Pancreas (tissue), 10 donors: ENCODE measurements around the gene JUN. TPM values are rescaled to one million over a fixed set of nuclear protein-coding genes. Genes with fewer than 3 reads are reported as not detected.
A peak's percentile ranks its signal among the peaks of the same experiment; 100 is the strongest.

ENCODE experiments used
- ATAC-seq, 4 donors: fragments of 200-7000 bp; cut with Tn5 transposase; one replicate each; pipeline versions ENCODE4 v1.8.0 to v1.9.1; 2020; ENCODE audit warnings: mild to moderate bottlenecking in 4 of 4, moderate library complexity in 4 of 4
- DNase-seq, 6 donors: peaks; one replicate each; pipeline ENCODE4 v3.0.0-alpha.2; 2020
- FAIRE-seq: peaks from 2 replicates; lab custom pipeline; 2012; peaks lifted over from hg19 to GRCh38; lab: Jason Lieb, UNC
- H3K27ac ChIP-seq, 4 donors: fragments of 200-600 bp; sonication (generic); 1 replicate in 3 of 4; 2 replicates in 1 of 4; pipeline versions ENCODE4 v1.5.0 to v1.8.0; 2020
- H3K27me3 ChIP-seq, 4 donors: fragments of 200-600 bp; one replicate each; pipeline ENCODE4 v1.8.0; 2021
- H3K36me3 ChIP-seq, 3 donors: fragments of 200-600 bp; sonication (generic) in 1 of 3; one replicate each; pipeline versions ENCODE4 v1.5.0 to v1.8.0; 2020 to 2021
- H3K4me1 ChIP-seq, 3 donors: fragments of 200-600 bp; one replicate each; pipeline ENCODE4 v1.8.0; 2021
- H3K4me3 ChIP-seq, 4 donors: fragments of 200-600 bp; sonication (generic) in 2 of 4; one replicate each; pipeline versions ENCODE4 v1.5.0 to v1.8.0; 2020 to 2021
- H3K9me3 ChIP-seq, 4 donors: fragments of 200-600 bp; one replicate each; pipeline ENCODE4 v1.8.0; 2021
- CTCF ChIP-seq, 4 donors: fragments of 200-600 bp; sonication (generic) in 3 of 4; IDR thresholded peaks; one replicate each; pipeline versions ENCODE4 v1.5.0 to v1.8.0; 2021; ENCODE audit warnings: antibody characterized with exemption in 4 of 4
- WGBS, 2 donors: extraction: QIAGEN DNeasy Blood & Tissue Kit; methylation state at CpG; one replicate each; pipeline ENCODE4 v1.1.7; 2013; 5-methylcytosine and 5-hydroxymethylcytosine counted together
- intact Hi-C, 3 donors: fragments of 100-400 bp; cut with DNase I; formaldehyde crosslinking; loops; one replicate each; pipeline versions ENCODE4 v1.11.1 to v1.14.2; 2022
- polyA plus RNA-seq, 2 donors: library from polyadenylated mRNA; stranded (reverse); fragments of 200-250 nt; gene quantifications; one replicate each; pipeline ENCODE4 v1.2.3, GENCODE V29; 2013
- total RNA-seq, 6 donors: library from RNA; stranded (reverse); fragmentation: NEBNext Ultra II Directional in 4 of 6; extraction: Animal tissue kit (Norgen Biotek cat#: 25700) in 4 of 6; gene quantifications; one replicate each; pipeline versions ENCODE4 v1.2.1 to v1.2.4, GENCODE V29; 2021 to 2023
- donor health status: healthy with polysubstance abuse.
- donor health status: DM: no; HTN: no; CAD: no; lungs with moderate emphysema.
- donor health status: DM: no; HTN: no; CAD: no.
- donor health status: control.
- donor health status: control.
- donor health status: Bipolar disorder and iron deficiency.
- donor health status: DM: yes; HTN: yes; CAD: no.
- donor health status: DM: no; HTN: no; CAD: no.
- donor health status: DM: no; HTN: no; CAD: no.
- donor health status: DM: yes; HTN: yes; CAD: no.

The JUN gene
- total and polyA plus RNA-seq, 8 donors, result 45.0 to 134 (median 86.2) TPM

GRCh38 chr1:58753431-58753866 is 30.4 kb downstream of the JUN start:
- Histone ChIP-seq H3K9me3 (no peaks in the 10 kb centered on the region), H3K27me3 (no peaks in the 10 kb centered on the region), H3K4me1 (peaks cover 7 to 20% (median 10%) of the 10 kb centered on the region in 3 donors), H3K4me3 (no peak overlapping the region), H3K36me3 (no peaks in the 10 kb centered on the region), H3K27ac (peak overlapping the region in 2 of 4 donors; percentile 4 to 37)
- no peak for FAIRE-seq
- intact Hi-C loops, result no loop called here
- no peak for DNase-seq
- ATAC-seq, result no peak
- TF ChIP-seq CTCF (IDR thresholded peaks at IDR 0.05), result no peak
- 45 to 52% methylated on average over 4 of the region's 4 CpGs for WGBS, 2 donors

GRCh38 chr1:58749646-58750045 is 34.2 kb downstream of the JUN start:
- no peaks in the 10 kb centered on the region for H3K9me3 ChIP-seq
- peaks cover 7 to 15% (median 10%) of the 10 kb centered on the region in 3 donors for H3K4me1 ChIP-seq
- no peak for TF ChIP-seq CTCF (IDR thresholded peaks at IDR 0.05)
- 78 to 80% methylated on average over 1 of the region's 1 CpG for WGBS, 2 donors
- H3K36me3 ChIP-seq, result no peaks in the 10 kb centered on the region
- H3K27ac ChIP-seq, result no peak overlapping the region
- FAIRE-seq (no peak), DNase-seq (no peak), ATAC-seq (no peak)
- H3K27me3 ChIP-seq, result no peaks in the 10 kb centered on the region
- no peak overlapping the region for H3K4me3 ChIP-seq
- intact Hi-C loops, result loop anchor here in 1 of 3 donors (10.0 kb wide), 1 partner anchor 1005 kb away; no protein-coding TSS in a partner anchor

GRCh38 chr1:58748666-58749065 is 35.2 kb downstream of the JUN start:
- H3K4me1 ChIP-seq, result peaks cover 7 to 14% (median 8%) of the 10 kb centered on the region in 3 donors
- WGBS, 2 donors, result 47 to 53% methylated on average over 3 of the region's 3 CpGs
- DNase-seq (no peak), ATAC-seq (no peak), FAIRE-seq (no peak)
- H3K27ac ChIP-seq, result no peak overlapping the region
- intact Hi-C loops, result loop anchor here in 1 of 3 donors (10.0 kb wide), 1 partner anchor 1006 kb away; no protein-coding TSS in a partner anchor
- H3K36me3 ChIP-seq, result no peaks in the 10 kb centered on the region
- H3K27me3 ChIP-seq, result no peaks in the 10 kb centered on the region
- TF ChIP-seq CTCF (IDR thresholded peaks at IDR 0.05), result no peak
- H3K4me3 ChIP-seq, result no peak overlapping the region
- H3K9me3 ChIP-seq, result no peaks in the 10 kb centered on the region

- Histone ChIP-seq H3K36me3 (no peaks in the 10 kb centered on the region), H3K4me3 (no peak overlapping the region), H3K27me3 (no peaks in the 10 kb centered on the region), H3K4me1 (no peaks in the 10 kb centered on the region), H3K27ac (no peak overlapping the region), H3K9me3 (no peaks in the 10 kb centered on the region)
- intact Hi-C loops, result loop anchor here in 1 of 3 donors (10.0 kb wide), 1 partner anchor 1008 kb away; no protein-coding TSS in a partner anchor
- ATAC-seq (no peak), FAIRE-seq (no peak), DNase-seq (no peak)
- no peak for TF ChIP-seq CTCF (IDR thresholded peaks at IDR 0.05)
- WGBS, 2 donors, result 89 to 93% methylated on average over 2 of the region's 2 CpGs
Measured at GRCh38 chr1:58746757-58747156, 37.1 kb downstream of the JUN start.

GRCh38 chr1:58746182-58746581 is 37.7 kb downstream of the JUN start:
- Histone ChIP-seq H3K9me3 (no peaks in the 10 kb centered on the region), H3K36me3 (no peaks in the 10 kb centered on the region), H3K27me3 (no peaks in the 10 kb centered on the region), H3K4me3 (no peak overlapping the region), H3K27ac (no peak overlapping the region), H3K4me1 (no peaks in the 10 kb centered on the region)
- FAIRE-seq (no peak), ATAC-seq (no peak), DNase-seq (no peak)
- no peak for TF ChIP-seq CTCF (IDR thresholded peaks at IDR 0.05)
- intact Hi-C loops, result loop anchor here in 1 of 3 donors (10.0 kb wide), 1 partner anchor 1009 kb away; no protein-coding TSS in a partner anchor
- 90 to 92% methylated on average over 1 of the region's 1 CpG for whole genome bisulfite sequencing, 2 donors
